ENCODE data around the gene CIPC.

CIPC gene, protein sequence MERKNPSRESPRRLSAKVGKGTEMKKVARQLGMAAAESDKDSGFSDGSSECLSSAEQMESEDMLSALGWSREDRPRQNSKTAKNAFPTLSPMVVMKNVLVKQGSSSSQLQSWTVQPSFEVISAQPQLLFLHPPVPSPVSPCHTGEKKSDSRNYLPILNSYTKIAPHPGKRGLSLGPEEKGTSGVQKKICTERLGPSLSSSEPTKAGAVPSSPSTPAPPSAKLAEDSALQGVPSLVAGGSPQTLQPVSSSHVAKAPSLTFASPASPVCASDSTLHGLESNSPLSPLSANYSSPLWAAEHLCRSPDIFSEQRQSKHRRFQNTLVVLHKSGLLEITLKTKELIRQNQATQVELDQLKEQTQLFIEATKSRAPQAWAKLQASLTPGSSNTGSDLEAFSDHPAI

DNA sequence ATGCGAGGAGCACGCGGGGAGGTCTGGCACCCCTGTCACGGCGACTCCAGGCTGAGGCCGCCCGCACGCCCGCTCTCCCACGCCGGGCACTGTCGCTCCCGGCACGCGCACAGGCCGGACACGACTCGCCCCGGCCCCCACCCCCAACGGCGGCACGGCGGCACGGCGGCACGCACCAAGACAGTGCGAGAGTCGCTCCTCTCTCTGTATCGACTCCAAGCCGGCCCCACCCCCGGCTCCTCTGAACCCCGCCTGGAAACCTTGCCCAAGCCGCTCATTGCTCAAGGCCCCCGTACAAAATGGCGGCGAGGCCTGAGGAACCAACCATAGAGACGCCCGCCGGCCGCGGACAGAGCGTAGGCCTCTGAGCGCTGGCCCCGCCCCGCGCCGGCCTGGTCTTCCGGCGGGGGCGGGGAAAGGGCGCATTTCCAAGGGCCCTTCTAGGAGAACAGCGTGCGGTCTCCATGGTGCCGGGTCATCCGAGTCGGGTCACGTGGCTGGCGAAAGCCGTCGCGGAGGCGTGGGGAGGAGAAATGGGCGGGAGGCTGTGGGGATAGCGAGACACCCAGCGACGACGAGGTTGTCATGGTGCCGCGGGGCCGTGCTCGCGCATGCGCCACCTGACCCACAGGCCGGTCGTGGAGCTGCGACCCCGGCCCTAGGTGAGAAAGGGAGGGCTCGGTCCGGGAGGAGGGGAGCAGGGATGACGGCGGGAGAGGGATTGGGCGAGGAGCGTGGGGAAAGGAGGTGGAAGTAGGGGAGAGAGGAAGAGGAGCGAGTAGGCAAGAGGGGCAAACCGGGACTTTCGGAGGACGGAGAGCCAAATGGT, at the start of gene CIPC:
CIPC (plus strand) TSS at position 559 of the 829 bp plus-strand sequence. CDS start 7,451 bp downstream, outside the sequence.
- peak; percentile 99 for DNase-seq (ENCODE audit: low spot score)

DNA sequence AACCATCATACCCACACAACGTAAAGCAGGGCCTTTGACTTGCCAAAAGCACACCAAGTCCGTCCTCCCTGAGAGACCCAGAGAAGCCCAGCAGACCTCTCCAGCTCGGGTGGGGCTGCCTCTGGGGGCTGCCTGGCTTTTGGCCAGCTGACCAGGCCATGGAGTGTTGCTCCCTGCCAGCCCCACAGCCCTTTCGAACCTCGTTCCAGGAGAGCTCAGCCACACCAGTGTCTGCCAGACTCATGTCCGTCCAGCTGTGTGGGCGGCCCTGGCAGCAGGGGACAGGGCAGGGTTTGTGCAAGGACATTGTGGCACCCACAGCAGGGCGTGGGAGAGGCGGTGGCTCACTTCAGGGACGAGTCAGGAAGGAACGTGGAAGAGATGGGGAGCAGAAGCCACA, 46.9 kb upstream of the CIPC start:
- DNase-seq (ENCODE audit: low spot score), result no peak

DNA sequence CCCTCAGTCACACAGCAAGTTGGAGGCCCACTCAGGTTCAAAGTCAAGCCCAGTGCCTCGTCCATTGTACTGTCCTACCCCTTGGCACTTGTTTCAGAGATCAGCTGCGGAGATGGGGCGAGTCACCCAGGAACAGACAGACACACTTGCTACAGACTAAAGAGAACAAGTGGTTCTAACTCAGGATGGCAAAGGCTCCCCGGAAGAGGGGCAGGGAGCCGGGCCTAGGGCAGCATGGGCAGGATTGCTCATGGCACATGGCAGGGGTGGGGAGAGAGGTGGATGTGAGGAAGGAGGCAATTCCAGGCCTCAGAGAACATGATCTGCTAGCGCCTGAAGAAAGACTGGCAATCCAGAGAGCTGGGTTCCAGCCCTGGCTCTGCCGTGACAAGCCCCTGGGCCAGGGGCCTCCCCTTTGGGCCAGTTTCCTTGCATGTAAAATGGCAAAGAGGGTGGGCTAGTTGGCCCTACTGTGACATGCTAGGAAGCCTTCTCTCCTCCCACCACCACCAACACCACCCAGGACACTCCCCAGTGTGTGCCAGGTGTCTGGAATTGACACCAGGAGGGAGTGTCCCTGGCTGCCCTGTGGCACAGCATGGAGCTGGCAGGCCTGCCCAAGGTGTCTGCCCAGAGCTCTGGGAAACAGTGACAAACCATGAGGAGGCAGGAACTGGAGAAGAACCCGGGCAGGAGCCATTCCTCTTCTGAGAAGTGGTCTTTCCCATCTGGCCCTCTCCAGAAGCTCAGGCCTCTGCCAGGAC, 45.6 kb upstream of the CIPC start:
- DNase-seq (ENCODE audit: low spot score), result no peak

DNA sequence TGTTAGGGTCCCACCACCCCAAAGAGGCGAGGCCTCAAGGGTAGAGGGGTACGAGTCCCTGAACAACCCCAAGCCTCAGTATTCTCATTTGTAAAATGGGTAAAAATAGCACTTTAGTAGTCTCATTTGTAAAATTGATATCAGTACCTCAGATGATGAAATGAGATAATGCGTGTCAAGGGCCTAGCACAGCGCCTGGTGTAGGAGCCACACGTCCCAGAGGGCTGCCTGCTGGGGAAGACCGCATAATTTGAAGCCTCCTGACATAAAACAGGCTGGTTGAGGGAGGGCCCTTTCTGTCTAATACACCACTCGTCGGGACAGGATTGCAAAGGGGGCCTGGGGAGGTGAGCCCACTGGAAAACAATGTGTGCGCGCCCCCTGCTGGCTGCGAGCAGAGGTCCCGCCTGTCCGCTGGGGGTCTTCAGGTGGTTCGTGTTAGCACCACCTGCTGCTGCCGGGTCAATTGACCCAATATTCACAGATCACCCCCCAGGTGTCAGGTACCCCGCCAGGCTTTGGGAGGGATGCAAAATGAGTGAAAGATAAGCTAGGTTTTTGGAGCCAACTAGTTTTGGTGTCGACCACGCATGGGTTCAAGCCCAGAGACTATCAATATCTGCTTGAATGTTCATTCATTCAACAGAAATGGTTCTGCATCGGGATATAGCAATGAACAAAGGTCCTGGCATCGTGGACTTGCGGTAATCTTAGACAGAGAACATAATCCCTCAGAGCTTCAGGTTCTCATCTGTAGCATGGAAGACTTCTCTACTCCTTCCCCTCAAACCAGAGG, 44.8 kb upstream of the CIPC start:
- DNase-seq (ENCODE audit: low spot score), result peak; percentile 81

DNA sequence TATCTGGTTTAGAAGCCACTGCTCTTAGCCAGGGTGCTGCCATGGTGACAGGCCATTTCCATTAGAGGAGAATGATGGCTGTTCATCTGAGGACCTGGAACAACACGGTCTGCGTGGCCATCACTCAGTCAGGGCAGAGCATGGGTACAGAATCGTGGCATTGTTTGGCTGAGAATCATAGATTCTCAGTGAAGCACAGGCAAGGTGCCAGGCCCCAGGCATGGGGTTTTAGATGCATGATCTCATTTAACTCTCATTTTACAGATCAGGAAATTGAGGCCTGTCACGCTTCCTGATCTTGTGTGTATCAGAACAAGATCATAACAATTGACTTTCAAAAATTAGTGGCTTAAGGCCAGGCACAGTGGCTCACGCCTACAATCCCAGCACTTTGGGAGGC, 42.8 kb upstream of the CIPC start:
- no peak for DNase-seq (ENCODE audit: low spot score)

DNA sequence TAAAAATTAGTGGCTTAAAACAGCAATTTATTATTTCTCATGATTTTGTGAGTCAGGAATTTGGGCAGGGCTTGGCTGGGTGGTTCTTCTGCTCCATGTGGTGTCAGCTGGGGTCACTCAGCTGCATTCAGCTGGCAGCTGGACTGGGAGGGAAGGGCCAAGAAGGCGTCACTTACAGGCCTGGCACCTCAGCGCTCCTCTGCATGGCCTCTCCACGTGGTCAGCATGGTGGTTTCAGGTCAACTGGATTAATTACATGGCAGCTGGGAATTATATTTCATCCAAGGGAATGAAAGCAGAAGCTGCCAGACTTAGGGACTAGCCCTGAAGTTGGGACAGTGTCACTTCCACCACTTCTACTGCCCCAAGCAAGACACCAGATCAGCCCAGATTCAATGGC, 42.1 kb upstream of the CIPC start:
- DNase-seq (ENCODE audit: low spot score), result no peak

DNA sequence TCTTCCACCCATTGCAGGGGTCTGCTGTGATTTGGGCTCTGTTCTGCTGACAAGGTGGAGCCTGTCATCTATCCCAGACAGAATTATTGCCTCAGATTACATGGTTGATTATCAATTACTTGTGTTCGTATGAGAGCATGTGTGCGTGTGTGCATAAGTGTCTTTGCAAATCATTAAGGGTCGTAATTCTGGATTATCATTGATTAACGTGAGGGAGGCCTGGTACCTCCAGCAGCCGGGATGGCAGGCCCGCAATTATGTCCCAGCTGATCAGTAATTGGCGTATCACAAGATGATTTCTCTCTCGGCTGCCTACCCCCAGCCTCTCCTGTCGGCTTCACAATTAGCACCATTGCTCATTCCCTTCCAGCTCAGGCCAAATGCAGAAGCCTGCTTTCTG, 39.9 kb upstream of the CIPC start:
- no peak for DNase-seq (ENCODE audit: low spot score)

DNA sequence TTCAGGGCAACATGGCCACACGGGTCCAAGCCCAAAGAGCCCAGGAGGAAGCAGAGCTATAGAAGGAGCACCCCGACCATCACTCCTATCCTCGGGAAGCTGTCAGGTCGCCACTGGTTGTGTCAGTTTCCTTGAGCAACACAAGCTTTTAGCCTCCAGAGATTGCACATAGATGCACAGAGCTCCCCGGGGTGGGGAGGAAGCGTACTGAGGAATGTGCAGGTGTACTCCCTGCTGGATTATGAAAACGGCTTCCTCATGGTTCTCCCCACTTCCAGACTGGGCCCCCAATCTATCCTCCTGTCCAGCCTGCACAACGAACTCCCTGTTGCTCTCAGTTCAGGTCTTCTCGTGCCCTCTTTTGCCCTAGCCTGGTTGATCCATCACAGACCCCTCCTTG, 39.3 kb upstream of the CIPC start:
- no peak for DNase-seq (ENCODE audit: low spot score)

DNA sequence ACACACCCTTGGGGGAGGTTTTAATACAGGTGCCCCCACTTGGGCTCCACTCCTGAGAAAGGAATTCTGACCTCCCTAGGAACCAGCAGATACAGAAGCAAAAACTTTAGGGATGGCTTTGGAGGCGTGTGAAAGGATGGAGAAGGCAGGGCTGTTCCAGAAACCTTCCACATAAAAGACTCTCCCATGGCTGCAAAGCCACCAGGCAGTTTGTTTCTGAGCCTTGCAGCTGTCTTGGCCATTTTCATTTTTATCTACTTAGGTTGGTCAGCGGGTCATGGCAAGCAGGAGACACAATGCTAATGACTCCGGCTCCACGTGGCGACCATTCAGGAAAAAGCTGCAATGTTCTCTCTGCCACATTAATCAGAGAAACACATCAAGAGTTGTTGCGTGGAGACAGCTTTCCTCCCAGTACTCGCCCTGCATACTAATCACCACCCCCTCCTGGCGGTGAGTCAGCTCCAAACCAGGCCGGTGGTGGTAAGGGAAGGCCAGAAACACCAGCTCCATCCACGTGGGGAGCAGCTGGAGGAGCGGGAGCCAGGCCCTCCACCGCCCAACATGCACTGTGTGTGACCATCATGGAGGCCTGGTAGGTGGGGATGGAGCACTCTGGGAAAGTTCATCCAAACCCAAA, 38.7 kb upstream of the CIPC start:
- DNase-seq (ENCODE audit: low spot score), result no peak

DNA sequence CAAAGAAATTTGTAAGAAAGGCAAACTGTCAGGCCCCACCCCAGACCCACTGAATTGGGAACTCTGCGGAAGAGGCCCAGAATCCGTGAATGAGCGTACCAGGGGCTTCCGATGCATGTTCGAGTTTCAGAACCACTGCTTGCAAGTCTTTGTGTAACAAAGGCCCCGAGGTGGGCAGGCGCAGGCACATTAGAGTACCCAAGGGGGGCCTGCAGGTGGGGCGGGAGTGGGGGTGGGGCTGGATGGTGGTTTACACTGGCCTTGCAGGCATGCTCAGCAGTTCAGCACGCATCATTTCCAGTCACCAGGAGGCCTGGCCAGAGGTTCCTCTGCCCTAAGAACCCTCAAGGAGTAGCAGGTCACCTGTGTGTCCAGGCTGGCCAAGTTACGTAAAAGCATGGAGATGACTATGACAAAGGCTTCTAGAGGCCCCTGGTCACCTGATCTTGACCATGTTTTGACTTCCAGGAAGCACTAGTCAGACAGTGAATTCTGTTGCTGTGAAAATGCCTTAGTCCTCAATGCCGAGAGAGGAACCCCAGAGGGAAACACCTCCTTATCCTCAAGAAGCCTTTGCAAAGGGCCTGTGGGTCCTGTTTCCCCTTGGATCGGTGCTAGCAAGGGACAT, 36.3 kb upstream of the CIPC start:
- no peak for DNase-seq (ENCODE audit: low spot score)

DNA sequence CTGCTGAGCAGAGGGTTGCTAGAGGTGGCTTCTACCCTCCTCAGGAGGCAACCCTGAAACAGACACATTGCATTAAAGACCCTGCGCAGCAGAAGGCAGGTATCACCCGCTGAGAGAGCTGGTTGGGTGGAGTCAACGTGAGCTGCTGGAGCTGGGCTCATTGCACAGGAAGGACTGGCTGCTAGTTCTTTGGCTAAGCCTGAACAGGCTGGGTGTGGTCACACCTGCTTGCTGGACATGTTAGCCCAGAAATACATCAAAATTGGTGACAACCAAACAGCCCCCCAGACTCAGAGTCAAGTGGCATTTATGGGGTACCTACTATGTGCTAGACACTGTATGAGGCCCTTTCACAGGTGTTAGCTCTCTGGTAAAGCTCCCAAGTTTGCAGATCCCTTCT, 35.8 kb upstream of the CIPC start:
- DNase-seq (ENCODE audit: low spot score), result no peak

DNA sequence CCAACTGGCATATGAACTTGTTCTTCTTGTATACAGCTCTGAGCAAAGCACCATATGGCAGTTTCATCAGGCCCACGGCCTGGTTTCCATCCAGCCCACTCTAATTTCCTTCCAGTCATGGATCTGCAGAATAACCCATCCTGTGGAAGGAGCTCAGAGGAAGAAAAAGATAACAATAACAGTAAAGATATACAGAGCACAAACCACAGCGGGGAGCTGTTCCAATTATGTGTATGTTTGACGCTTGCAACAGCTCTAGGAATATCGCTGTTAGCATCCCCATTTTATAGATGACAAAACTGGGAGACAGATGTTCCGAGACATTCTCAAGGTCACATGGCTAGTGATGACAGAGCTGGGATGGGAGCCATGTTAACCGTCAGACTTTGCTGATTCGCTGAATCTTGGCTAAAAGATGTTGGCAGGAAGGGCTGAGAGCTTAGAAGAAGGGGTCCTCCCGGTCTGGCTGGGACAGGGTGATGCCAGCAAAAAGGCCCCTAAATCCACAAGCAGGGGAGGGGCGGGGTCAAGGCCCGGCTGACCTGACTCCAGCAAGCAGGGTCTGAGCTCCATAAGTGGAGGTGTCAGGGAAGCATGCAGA, 34.4 kb upstream of the CIPC start:
- DNase-seq (ENCODE audit: low spot score), result no peak

DNA sequence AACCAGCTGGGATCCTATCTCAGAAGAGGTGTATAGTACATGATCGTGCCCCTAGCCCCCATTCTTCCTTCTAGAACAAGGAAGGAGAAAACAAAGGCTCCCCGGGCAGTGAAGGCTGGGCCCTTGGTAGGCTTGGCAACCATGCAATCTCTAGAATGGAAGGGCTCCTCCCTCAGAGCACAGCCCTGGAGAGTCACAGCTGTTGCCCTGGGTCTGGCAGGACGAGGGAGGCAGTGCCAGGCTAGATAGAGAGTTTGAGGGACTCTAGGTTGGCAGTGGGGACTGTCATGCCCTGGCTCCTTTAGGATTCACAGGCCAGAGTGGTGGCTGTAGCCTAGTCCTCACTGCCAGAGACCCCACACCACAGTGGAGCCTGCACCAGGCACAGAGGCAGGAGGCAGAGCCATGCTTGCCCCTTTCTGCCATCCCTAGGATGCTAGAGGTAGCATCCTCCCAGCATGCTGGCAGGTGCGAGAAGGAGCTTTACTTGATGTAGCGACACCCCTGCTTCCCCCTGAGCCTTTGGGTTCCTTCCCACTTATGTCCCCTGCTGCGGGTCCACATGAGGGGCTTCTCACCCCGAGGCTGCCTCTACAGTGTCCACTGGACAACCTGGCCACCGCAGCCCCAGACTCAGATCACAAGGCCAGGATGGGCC, 33.4 kb upstream of the CIPC start:
- DNase-seq (ENCODE audit: low spot score), result no peak

DNA sequence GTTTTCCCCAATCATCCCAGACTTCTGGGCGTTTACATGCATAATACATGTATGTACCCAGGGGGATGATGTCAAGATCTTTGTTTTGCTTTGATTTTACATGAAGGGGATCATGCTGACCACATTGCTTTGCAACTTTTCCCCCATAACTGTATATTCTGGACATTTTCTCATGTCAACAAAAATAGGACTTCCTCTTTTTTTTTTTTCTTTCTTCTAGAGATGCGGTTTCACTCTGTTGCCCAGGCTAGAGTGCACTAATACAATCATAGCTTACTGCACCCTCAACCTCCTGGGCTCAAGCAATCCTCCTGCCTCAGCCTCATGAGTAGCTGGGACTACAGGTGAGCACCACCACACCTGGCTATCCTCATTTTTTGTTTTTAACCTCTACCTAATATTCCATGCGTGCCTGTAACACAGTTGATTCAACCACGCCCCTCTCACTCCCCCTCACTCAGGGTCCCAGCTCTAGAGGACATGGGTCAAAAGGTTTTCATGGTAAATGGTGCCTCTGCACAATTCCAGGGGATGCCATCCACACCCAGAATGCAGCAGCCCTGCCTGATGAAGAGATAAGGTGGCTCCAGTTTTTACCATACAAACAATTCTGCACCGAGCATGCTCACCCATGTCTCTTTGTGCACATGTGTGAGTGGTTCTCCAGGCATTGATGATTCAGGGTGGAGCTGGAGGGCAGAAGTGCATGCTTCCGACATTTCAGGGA, 32.0 kb upstream of the CIPC start:
- DNase-seq (ENCODE audit: low spot score), result no peak

DNA sequence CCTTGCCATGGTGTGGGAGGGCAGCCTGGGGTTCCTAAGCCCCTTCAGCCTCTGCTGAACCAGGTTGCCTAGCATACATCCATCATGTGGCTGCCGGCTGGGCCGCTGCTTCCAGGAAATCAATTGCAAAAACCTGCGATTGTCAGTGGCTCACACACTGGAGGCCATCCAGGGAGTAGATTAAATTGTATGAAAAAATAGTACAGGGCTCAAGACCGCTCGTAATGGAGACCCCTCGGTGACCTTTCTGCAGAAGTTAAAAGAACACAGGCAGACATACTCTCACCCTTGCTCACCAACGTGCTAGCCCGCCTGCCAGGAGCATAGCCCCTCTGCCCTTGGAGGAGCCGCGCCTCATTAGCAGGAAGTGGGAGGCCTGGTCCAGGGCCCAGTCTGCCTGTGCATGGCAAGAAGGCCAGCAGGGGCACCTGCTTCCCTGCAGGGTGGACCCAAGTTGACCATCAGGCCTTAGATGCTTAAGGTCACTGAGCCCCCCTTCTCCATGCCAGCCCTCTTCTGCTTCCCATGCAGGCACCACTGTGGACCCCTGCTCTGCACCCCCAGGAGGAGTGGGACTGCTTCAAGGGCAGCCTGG, 31.4 kb upstream of the CIPC start:
- DNase-seq (ENCODE audit: low spot score), result no peak

DNA sequence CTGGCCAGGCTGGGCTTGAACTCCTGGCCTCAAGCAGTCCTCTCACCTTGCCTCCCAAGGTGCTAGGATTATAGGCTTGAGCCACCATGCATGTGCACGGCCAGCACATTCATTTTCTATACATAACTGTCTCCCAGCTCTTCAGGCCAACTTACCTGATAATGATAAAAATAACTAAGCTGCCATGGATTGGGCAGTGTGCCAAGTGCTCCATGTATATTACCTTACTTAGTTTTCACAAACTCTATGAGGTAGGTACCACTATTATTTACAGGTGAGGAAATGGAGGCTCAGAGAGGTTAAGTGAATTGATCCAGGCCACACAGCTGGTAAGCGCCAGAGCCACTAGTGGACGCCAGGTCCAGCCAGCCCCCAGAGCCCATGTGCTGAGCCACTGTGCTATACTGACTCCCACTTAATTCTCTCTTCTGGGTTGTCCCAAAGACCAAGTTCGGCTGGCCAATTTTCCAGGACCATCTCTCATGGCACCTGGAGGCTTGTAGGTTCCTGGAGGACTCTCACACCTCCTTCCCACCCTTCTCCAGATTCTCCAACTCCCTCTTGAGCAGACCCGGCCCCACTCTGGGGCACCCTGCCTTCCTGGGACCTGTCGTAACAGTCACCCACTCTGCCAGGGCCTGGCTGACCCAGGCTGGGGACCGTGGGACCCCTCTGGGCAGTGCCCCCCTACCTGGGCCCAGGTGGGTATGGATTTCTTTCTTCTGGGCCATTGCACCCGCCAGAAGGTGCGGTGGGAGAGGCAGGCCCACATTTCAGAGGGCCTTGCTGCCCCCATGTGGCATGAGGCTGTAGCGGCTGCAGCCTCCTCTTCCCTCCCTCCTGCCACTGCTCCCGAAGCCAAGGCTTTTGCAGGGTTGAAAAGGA, 30.2 kb upstream of the CIPC start:
- peak; percentile 45 for DNase-seq (ENCODE audit: low spot score)

DNA sequence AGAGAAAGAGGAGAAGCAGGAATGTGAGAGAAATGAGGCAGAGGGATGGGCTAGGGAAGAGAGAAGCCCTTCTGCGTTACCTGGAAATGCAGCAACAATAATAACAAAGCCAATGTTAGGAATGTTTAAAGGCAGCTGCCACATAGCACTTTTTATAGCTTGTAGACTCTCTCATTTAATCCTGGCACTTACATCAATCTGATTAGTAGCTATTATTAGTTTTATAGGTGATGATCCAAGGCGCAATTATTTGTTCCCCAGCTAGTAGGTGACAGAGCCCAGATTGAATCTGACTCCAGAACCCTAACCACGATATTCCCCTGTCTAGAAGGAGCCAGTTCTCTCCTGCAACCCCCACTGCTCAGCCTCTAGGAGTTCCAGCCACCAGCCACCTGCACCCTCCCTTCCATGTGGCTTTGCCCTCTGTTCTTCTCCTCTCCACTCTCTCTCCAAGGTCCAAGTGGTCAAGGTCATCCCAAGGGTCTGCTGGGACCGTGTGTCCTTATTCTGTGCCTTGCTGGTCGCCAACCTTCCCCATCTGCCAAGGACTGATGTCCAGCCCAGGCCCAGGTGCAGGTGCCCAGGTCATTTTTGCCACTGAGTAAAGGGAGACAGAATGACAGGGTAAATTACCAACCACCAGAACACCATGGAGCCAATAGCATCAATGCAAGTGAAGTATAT, 29.4 kb upstream of the CIPC start:
- DNase-seq (ENCODE audit: low spot score), result no peak
